DMS 273 (cell line): ENCODE data around the gene DNM2.

ENCODE experiments used
- DNase-seq: peaks from one replicate; lab custom pipeline; 2025; ENCODE audit not compliant: unreplicated experiment; lab: John Stamatoyannopoulos, UW

Gene DNM2

DNA sequence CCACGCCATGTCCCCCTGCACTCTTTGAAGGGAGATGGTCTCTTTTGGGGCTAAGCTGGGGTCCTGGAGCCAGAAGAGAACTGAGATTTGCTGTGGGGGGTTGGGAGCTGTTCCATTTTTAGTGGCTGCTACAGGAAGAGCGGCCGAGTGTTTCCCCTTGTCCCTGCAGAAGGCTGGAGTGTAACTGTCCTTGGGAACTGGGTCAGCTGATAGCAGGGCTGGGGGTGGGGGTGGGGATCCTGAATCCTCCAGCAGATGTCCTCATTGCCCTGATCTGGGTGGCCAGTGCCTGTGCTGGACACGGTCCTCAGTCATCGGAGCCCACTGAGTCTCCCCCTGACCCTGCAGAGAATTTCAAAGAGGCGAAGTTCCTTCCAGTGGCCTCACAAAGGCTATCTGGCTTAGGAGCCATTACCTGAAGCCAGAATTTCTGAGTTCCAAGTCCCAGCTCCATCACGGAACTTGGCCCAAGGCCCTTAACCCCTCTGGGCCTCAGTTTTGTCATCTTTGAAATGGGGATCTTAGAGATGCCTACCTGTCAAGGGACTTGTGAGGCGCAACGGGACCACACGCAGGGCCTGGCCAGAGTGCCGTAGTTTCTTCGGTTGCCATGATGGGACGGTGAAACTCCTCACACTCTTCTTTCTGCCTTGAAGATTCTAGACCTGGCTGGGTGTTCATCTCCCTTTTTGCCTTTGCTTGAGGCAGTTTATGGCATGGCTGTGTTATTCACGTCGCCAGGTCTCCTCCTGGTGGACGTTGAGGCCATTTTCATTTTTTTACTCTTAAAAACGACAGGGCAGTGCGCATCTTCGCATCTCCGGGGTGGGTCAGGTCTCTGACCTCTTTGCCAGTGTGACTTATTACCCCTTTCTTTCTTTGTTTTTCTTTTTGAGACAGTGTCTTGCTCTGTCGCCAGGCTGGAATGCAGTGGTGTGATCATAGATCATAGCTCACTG lies 51.9 kb downstream of the DNM2 start:
- DNase-seq = no peak

- DNase-seq = no peak
Measured at GRCh38 chr19:10773969-10774368, 56.1 kb downstream of the DNM2 start.

DNA sequence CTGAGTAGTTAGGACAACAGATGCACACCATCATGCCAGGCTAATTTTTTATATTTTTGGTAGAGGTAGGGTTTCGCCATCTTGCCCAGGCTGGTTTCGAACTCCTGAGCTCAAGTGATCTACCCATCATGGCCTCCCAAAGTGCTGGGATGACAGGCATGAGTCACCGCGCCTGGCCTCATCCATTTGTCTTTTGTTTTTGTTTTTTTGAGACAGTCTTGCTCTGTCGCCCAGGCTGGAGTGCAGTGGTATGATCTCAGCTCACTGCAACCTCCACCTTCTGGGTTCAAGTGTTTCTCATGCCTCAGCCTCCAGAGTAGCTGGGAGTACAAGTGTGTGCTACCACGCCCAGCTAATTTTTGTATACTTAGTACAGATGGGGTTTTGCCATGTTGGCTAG lies 57.0 kb downstream of the DNM2 start:
- DNase-seq = no peak

DNA sequence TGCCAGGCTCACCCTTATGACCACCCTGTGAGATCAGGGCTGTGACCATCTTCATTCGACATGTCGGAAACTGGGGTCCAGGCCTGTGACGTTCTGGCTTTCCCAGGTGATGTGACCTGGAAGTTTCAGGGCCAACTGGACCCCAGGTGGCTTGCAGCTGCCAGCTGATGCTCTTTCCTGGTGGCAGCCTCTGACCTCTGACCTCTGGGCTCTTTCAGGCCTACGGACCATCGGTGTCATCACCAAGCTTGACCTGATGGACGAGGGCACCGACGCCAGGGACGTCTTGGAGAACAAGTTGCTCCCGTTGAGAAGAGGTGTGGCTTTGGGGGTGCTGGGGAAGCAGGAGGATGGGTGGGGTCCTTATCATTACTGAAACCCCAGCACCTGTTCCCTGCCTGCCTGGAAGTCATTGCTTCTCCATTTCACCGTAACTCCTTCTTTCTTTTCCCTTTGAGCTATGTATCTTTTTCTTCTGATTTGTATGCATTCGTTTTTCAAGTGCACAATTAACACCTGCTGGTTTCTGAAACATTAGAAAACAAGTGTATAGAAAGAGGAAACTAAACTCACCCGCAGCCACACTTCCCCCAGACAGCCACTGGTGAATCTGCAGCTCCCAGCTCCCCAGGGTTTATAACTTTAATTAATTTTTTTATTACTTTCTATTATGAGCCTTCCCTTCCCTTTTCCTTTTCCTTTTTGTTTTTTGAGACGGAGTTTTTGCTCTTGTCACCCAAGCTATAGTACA lies 59.2 kb downstream of the DNM2 start:
- no peak for DNase-seq

- DNase-seq = no peak
Measured at GRCh38 chr19:10780368-10780767, 62.5 kb downstream of the DNM2 start.

DNA sequence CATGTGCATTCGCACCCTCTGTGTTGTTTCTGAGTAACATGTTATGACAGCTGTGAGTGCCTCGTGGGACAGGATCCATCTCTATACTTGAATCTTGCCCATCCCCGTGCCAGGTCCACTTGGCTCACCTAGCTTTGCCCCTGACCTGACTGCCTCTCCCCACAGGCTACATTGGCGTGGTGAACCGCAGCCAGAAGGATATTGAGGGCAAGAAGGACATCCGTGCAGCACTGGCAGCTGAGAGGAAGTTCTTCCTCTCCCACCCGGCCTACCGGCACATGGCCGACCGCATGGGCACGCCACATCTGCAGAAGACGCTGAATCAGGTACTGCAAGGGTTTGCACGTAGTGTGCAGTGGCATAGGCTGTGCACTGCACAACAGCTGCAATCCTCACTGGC lies 64.9 kb downstream of the DNM2 start:
- DNase-seq = no peak

- DNase-seq = no peak
Measured at GRCh38 chr19:10784257-10784656, 66.4 kb downstream of the DNM2 start.

GRCh38 chr19:10788146-10788545 lies 70.3 kb downstream of the DNM2 start:
- no peak for DNase-seq

DNA sequence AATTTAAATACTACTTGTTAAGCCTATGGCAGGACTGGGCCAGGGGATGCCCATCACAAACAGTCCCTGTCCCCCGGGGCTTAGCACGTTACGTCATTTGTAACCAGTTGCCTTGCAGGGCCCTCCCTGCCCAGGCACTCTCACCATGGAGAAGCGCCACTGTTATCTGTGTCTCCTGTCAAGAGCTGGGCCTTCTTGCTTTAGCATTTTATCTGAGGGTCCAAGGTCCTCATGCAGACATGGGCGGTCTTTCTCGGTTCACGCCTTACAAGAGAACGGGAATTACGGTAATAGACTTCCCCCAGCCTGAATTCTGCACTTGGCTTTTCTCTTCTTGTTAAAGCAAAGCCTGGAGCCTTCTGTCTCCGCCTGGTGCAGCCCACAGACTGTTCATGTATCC lies 72.0 kb downstream of the DNM2 start:
- no peak for DNase-seq

GRCh38 chr19:10796653-10797052 lies 78.8 kb downstream of the DNM2 start:
- DNase-seq = no peak

DNA sequence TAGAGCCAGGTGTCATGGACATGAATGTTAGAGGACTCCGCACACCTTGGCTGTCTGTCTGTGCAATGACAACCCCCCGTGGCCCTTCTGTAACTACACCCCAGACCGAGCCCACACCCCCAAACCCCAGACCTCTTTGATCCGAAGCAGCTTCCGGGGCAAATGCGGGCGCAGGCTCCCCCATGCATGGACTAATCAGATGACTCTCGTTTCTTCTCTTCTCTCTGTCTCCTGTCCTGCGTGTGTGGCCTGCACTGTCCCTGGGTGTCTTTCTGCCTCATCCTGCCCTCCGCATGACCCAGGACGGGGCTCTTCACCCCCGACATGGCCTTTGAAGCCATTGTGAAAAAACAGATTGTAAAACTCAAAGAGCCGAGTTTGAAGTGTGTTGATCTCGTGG lies 79.2 kb downstream of the DNM2 start:
- no peak for DNase-seq

DNA sequence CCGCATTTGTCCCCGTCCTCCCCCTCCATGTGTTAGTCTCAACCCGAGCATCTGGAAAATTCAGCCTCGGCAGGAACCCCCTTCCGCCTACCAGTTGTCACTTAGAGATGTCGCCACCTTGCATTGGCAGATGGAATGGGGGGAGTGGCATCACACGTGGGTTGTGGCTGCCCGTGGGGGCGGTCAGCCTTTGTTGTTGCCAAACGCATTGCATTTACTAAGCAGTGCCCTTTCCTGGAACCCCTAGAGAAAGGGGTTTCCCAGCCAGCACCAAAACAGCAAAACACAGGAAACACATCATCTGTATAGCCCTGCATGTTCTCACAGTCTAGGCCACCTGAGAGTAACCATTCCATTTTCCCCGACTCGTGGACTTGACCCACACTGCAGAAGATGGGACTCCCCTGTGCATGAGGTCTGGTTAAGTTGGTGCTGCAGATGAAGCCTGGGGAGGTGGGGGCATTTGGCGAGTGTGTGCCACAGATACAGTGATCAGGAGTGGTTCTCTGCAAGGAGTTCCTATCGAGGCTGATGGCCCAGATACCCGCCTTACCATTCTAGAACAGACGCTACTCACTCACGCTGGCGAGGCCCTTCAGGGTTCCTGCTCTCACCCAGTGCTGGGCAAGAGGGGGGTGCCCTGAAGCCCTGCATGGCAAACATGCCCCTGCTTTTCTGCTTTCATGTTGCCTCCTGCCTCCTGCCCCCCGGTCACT lies 79.8 kb downstream of the DNM2 start:
- DNase-seq = no peak

GRCh38 chr19:10800488-10800887 lies 82.6 kb downstream of the DNM2 start:
- no peak for DNase-seq

- DNase-seq = no peak
Measured at GRCh38 chr19:10802479-10802878, 84.6 kb downstream of the DNM2 start.

- no peak for DNase-seq
Measured at GRCh38 chr19:10803252-10803651, 85.4 kb downstream of the DNM2 start.

- no peak for DNase-seq
Measured at GRCh38 chr19:10805065-10805757, 87.3 kb downstream of the DNM2 start.

- no peak for DNase-seq
Measured at GRCh38 chr19:10805758-10806247, 87.9 kb downstream of the DNM2 start.

DNA sequence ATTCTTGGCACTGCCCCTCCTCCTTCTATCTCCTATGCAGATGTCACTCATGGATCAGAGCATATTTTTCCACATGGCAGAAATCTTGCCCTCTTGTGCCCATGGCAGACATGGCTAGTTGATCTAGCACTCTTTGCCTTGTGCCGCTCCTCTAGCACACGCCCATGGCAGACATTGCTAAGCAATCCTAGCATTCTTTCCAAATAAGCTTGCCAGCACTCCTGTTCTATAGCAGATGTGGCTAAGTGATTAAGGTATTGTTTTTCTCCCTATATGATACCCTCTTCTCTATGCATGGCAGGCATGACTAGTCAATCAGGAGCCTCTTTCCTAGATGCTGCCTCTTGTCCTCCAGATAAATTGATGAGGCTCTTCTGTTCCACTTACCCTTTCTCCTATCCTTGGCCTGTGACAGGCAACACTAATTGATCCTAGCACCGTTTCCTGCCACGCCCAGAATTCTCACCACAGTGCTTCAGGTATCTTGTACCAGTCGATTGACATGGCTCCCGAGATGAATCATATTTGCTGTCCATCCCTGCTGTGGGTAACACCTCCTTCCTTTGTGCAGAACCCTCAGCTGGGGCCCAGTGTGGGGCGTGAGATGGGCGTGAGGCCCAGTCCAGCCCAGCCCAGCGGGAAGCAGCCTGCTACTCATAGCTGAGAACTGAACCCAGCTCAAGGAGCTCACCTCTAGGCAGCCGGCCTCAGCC lies 91.2 kb downstream of the DNM2 start:
- DNase-seq = peak; percentile 46

DNA sequence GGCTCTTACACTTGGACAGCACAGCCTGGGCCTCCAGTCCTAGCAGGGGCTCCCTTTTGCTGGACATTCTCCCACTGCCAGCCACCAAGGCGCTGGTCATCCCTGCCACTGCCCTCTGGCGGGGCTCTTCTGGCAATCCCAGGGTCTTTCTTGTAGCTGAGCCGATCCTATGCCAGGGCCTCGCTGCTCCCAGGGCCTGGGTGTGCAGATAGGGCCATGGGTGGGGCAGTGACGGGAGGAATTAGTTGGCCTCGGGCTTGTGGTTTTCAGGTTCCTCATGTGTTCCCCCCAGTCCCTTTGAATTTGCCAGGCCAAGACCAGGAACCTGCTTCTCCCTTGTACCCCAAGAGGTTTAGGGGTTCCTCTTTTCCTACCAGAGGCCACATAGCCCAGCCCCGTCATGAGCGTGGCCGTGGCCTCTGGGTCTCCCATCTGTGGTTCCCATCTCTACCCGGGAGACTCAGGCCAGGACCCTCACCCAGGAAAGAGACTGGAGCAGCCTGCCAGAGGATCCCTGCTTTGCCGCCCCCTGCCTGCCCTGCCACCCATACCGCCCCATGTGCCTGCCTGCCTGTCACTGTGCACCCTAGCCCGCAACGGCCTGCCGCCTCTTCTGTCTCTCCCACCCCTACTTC lies 91.9 kb downstream of the DNM2 start:
- DNase-seq = no peak
